Fibroblast of lung (primary cell): Measurements from ENCODE around the gene MAJIN.
"Not testable (repeated sequence)": the region's sequence is repeated elsewhere in the genome, so short reads cannot be mapped to it uniquely, and the experiment has no call there.

Experiments used
- EZH2 ChIP-seq: IDR thresholded peaks from 2 replicates; pipeline ENCODE4 v1.5.1; 2012; ENCODE audit warnings: low read length, control low read depth, mild to moderate bottlenecking; ENCODE audit errors: missing control alignments
- TF ChIP-seq, protein P1 (sequence below), 2 donors: IDR thresholded peaks in 1 of 2; conservative IDR thresholded peaks in 1 of 2; 1 replicate in 1 of 2; 2 replicates in 1 of 2; pipeline ENCODE4 v1.5.1; 2011 to 2012; ENCODE audit warnings: low read length in 2 of 2, control low read depth in 1 of 2, inconsistent platforms in 1 of 2, low read depth in 1 of 2, mild to moderate bottlenecking in 1 of 2

DNA sequence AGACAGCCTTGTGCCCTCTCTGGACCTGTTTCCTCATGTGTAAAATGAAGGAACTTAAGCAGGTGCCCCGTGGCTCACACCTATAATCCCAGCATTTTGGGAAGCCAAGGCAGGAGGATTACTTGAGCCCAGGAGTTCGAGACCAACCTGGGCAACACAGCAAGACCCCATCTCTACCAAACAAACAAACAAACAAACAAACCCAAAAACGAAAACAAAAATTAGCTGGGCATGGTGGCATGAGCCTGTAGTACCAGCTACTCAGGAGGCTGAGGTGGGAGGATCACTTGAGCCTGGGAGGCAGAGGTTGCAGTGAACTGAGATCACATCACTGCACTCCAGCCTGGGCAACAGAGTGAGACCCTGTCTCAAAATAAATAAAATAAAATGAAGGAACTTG lies 32.1 kb upstream of the MAJIN start:
- TF ChIP-seq, protein P1, sequence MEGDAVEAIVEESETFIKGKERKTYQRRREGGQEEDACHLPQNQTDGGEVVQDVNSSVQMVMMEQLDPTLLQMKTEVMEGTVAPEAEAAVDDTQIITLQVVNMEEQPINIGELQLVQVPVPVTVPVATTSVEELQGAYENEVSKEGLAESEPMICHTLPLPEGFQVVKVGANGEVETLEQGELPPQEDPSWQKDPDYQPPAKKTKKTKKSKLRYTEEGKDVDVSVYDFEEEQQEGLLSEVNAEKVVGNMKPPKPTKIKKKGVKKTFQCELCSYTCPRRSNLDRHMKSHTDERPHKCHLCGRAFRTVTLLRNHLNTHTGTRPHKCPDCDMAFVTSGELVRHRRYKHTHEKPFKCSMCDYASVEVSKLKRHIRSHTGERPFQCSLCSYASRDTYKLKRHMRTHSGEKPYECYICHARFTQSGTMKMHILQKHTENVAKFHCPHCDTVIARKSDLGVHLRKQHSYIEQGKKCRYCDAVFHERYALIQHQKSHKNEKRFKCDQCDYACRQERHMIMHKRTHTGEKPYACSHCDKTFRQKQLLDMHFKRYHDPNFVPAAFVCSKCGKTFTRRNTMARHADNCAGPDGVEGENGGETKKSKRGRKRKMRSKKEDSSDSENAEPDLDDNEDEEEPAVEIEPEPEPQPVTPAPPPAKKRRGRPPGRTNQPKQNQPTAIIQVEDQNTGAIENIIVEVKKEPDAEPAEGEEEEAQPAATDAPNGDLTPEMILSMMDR (conservative IDR thresholded peaks at IDR 0.05 in 1 of 2, IDR thresholded peaks at IDR 0.05 in 1 of 2; ENCODE audit: low read depth in 1 of 2, low read length in 2 of 2), result not testable (repeated sequence)
- TF ChIP-seq EZH2, result not testable (repeated sequence)
